K562 (cell line): Measurements from ENCODE around the gene PNRC2. TPM values are rescaled to one million over a fixed set of nuclear protein-coding genes. Genes with fewer than 3 reads are reported as not detected.

Experiments used
- ARID1B ChIP-seq: fragments of 450-650 bp; IDR thresholded peaks from 2 replicates; pipeline ENCODE4 v1.6.1; 2016; ENCODE audit warnings: antibody characterized with exemption, mild to moderate bottlenecking, inconsistent platforms
- ARID3A ChIP-seq: IDR thresholded peaks from 2 replicates; pipeline ENCODE4 v1.6.1; 2012; ENCODE audit warnings: low read depth, low read length, improper control_type of control experiment, borderline replicate concordance
- ATF3 ChIP-seq, 2 experiments: fragments of 450-650 bp in 1 of 2; sonication (generic) in 1 of 2; formaldehyde crosslinking in 1 of 2; IDR thresholded peaks in 1 of 2; conservative IDR thresholded peaks in 1 of 2; 2 replicates each; pipeline versions ENCODE4 v1.6.1 to v1.8.1; 2016 to 2023; ENCODE audit warnings: mild to moderate bottlenecking in 2 of 2, moderate library complexity in 2 of 2, inconsistent platforms in 1 of 2, missing genetic modification reagents in 1 of 2
- BRD9 ChIP-seq: fragments of 450-650 bp; IDR thresholded peaks from 2 replicates; pipeline ENCODE4 v1.6.1; 2018; ENCODE audit warnings: low read depth; ENCODE audit not compliant: partially characterized antibody
- CAMTA2 ChIP-seq: fragments of 250-450 bp; sonication (Bioruptor Pico); conservative IDR thresholded peaks from 2 replicates; pipeline ENCODE4 v1.5.1; 2022
- CHCHD3 ChIP-seq: fragments of 250-450 bp; sonication (Bioruptor Pico); IDR thresholded peaks from 2 replicates; pipeline ENCODE4 v2.1.2; 2022; ENCODE audit warnings: mild to moderate bottlenecking
- GATAD2B ChIP-seq: fragments of 450-650 bp; IDR thresholded peaks from 2 replicates; pipeline ENCODE4 v1.6.1; 2017; ENCODE audit warnings: mild to moderate bottlenecking, borderline replicate concordance
- JUND ChIP-seq, 2 experiments: IDR thresholded peaks; 2 replicates in 1 of 2; 3 replicates in 1 of 2; pipeline ENCODE4 v1.6.1; 2011; ENCODE audit warnings: borderline replicate concordance in 2 of 2, low read depth in 2 of 2, low read length in 2 of 2, improper control_type of control experiment in 1 of 2, missing biosample characterization in 1 of 2, missing genetic modification characterization in 1 of 2, missing genetic modification reagents in 1 of 2
- KLF13 ChIP-seq: fragments of 450-650 bp; IDR thresholded peaks from 2 replicates; pipeline ENCODE4 v1.6.1; 2016; ENCODE audit warnings: missing genetic modification characterization, low read depth, mild to moderate bottlenecking, missing compliant biosample characterization, moderate library complexity, borderline replicate concordance
- KLF16 ChIP-seq: IDR thresholded peaks from 2 replicates; pipeline ENCODE4 v1.6.1; 2016; ENCODE audit warnings: antibody characterized with exemption
- MEF2A ChIP-seq: IDR thresholded peaks from 2 replicates; pipeline ENCODE4 v1.6.1; 2011; ENCODE audit warnings: low read depth, mild to moderate bottlenecking, low read length, moderate library complexity; ENCODE audit not compliant: control insufficient read depth
- MTA3 ChIP-seq: fragments of 450-650 bp; formaldehyde crosslinking; IDR thresholded peaks from 2 replicates; pipeline ENCODE4 v1.6.1; 2017; ENCODE audit warnings: mild to moderate bottlenecking, borderline replicate concordance
- SMARCB1 ChIP-seq: IDR thresholded peaks from 2 replicates; pipeline ENCODE4 v1.6.1; 2011; ENCODE audit warnings: improper control_type of control experiment, low read depth; ENCODE audit not compliant: insufficient read length
- STAT6 ChIP-seq: sonication (generic); formaldehyde crosslinking; IDR thresholded peaks from 2 replicates; pipeline ENCODE4 v1.8.1; 2023; ENCODE audit warnings: mild to moderate bottlenecking, missing genetic modification reagents
- TAL1 ChIP-seq: fragments of 450-650 bp; IDR thresholded peaks from 2 replicates; pipeline ENCODE4 v1.6.1; 2016; ENCODE audit warnings: mild to moderate bottlenecking
- TEAD4 ChIP-seq, 2 experiments: sonication (generic) in 1 of 2; formaldehyde crosslinking in 1 of 2; IDR thresholded peaks; 2 replicates each; pipeline versions ENCODE4 v1.6.1 to v1.8.0; 2012 to 2022; ENCODE audit warnings: borderline replicate concordance in 1 of 2, inconsistent platforms in 1 of 2, low read length in 1 of 2, mild to moderate bottlenecking in 1 of 2, missing genetic modification reagents in 1 of 2
- TOE1 ChIP-seq, 2 experiments: fragments of 450-650 bp in 1 of 2; sonication (generic) in 1 of 2; formaldehyde crosslinking in 1 of 2; IDR thresholded peaks; 2 replicates each; pipeline versions ENCODE4 v1.7.1 to v1.8.0; 2016 to 2022; ENCODE audit warnings: borderline replicate concordance in 2 of 2, mild to moderate bottlenecking in 2 of 2, antibody characterized with exemption in 1 of 2, inconsistent platforms in 1 of 2, low read depth in 1 of 2, missing genetic modification reagents in 1 of 2, moderate library complexity in 1 of 2
- ZNF41 ChIP-seq: fragments of 250-450 bp; sonication (Bioruptor Pico); conservative IDR thresholded peaks from 2 replicates; pipeline ENCODE4 v1.4.0; 2020; ENCODE audit warnings: mild to moderate bottlenecking
- ZNF695 ChIP-seq: fragments of 450-650 bp; formaldehyde crosslinking; IDR thresholded peaks from 2 replicates; pipeline ENCODE4 v1.4.0; 2020; ENCODE audit warnings: mild to moderate bottlenecking, moderate library complexity
- polyA plus RNA-seq, 8 experiments: library from polyadenylated mRNA; depleted of rRNA in 4 of 8; stranded (reverse) in 5 of 8; unstranded in 3 of 8; fragments of >200 nt; fragmentation: Nextera tagmentation in 2 of 8; fragmentation: Illumina TruSeq in 1 of 8; extraction: Ambion mirVana in 2 of 8; extraction: Trizol in 1 of 8; gene quantifications; 2 replicates each; pipeline versions ENCODE4 v1.2.1 to v1.2.3, GENCODE V29; 2011 to 2014; ENCODE audit warnings: inconsistent platforms in 1 of 8, missing spikeins in 1 of 8
- total RNA-seq, 7 experiments: library from RNA; depleted of rRNA in 6 of 7; stranded (reverse); fragments of >200 nt in 6 of 7; fragmentation: Illumina TruSeq in 2 of 7; extraction: Trizol in 2 of 7; gene quantifications; 2 replicates each; pipeline versions ENCODE4 v1.2.1 to v1.2.3, GENCODE V29; 2011 to 2021; ENCODE audit warnings: low replicate concordance in 1 of 7

The PNRC2 gene
- total and polyA plus RNA-seq, 9 of the 15 experiments (the other 6 are each of a cell fraction or from before 2014, with no cell fraction given) = 127 to 303 (median 203) TPM

- TF ChIP-seq MTA3 = no peak; the same call in 1 of the 2 replicates
- TF ChIP-seq KLF13 = 0 out of 2 replicates have a peak, but pooled peaks have one; percentile 41
- peak; percentile 35; the same call in 1 of the 2 replicates for TF ChIP-seq JUND (IDR thresholded peaks at IDR 0.05; ENCODE audit: borderline replicate concordance, low read depth, low read length)
- TF ChIP-seq JUND (tag; IDR thresholded peaks at IDR 0.05; ENCODE audit: borderline replicate concordance, low read depth, low read length) = no peak; the same call in 2 of the 3 replicates
- TF ChIP-seq SMARCB1 = peak; percentile 31
- no peak for TF ChIP-seq ZNF695 (CRISPR knock-in tag)
- TF ChIP-seq ATF3 (IDR thresholded peaks at IDR 0.05) = peak; percentile 32; the same call in 1 of the 2 replicates
- TF ChIP-seq ATF3 (CRISPR knock-in tag; conservative IDR thresholded peaks at IDR 0.05) = no peak
- no peak for TF ChIP-seq GATAD2B
- TF ChIP-seq BRD9 = peak; percentile 34
- 0 out of 2 replicates have a peak, but pooled peaks have one; percentile 4 for TF ChIP-seq TOE1 (IDR thresholded peaks at IDR 0.05; ENCODE audit: borderline replicate concordance)
- no peak for TF ChIP-seq TOE1 (CRISPR knock-in tag; IDR thresholded peaks at IDR 0.05; ENCODE audit: borderline replicate concordance, low read depth)
- TF ChIP-seq CAMTA2 = no peak
- no peak for TF ChIP-seq KLF16
- TF ChIP-seq ARID3A = 0 out of 2 replicates have a peak, but pooled peaks have one; percentile 20
- TF ChIP-seq CHCHD3 (CRISPR knock-in tag) = 0 out of 2 replicates have a peak, but pooled peaks have one; percentile 59
- TF ChIP-seq ZNF41 (CRISPR knock-in tag) = no peak
- no peak for TF ChIP-seq STAT6
- TF ChIP-seq TEAD4 (IDR thresholded peaks at IDR 0.05; ENCODE audit: low read length) = peak; percentile 3; the same call in 1 of the 2 replicates
- TF ChIP-seq TEAD4 (CRISPR knock-in tag; IDR thresholded peaks at IDR 0.05; ENCODE audit: borderline replicate concordance) = no peak
- 0 out of 2 replicates have a peak, but pooled peaks have one; percentile 15 for TF ChIP-seq MEF2A
- TF ChIP-seq ARID1B = peak; percentile 59
- TF ChIP-seq TAL1 = 0 out of 2 replicates have a peak, but pooled peaks have one; percentile 3
Observed at GRCh38 chr1:23916209-23917131, 43.2 kb upstream of the PNRC2 start (continued).
